ENCODE measurements around the gene FLNB. TPM values are rescaled to one million over a fixed set of nuclear protein-coding genes. Genes with fewer than 3 reads are reported as not detected.

Gene FLNB
- total and polyA plus RNA-seq, 2 of the 13 experiments (the other 11 are each of a cell fraction or from before 2014, with no cell fraction given), result 106 to 130 TPM

GRCh38 chr3:58101499-58102389 is 93.5 kb downstream of the FLNB start (continued):
- TF ChIP-seq, protein P1, sequence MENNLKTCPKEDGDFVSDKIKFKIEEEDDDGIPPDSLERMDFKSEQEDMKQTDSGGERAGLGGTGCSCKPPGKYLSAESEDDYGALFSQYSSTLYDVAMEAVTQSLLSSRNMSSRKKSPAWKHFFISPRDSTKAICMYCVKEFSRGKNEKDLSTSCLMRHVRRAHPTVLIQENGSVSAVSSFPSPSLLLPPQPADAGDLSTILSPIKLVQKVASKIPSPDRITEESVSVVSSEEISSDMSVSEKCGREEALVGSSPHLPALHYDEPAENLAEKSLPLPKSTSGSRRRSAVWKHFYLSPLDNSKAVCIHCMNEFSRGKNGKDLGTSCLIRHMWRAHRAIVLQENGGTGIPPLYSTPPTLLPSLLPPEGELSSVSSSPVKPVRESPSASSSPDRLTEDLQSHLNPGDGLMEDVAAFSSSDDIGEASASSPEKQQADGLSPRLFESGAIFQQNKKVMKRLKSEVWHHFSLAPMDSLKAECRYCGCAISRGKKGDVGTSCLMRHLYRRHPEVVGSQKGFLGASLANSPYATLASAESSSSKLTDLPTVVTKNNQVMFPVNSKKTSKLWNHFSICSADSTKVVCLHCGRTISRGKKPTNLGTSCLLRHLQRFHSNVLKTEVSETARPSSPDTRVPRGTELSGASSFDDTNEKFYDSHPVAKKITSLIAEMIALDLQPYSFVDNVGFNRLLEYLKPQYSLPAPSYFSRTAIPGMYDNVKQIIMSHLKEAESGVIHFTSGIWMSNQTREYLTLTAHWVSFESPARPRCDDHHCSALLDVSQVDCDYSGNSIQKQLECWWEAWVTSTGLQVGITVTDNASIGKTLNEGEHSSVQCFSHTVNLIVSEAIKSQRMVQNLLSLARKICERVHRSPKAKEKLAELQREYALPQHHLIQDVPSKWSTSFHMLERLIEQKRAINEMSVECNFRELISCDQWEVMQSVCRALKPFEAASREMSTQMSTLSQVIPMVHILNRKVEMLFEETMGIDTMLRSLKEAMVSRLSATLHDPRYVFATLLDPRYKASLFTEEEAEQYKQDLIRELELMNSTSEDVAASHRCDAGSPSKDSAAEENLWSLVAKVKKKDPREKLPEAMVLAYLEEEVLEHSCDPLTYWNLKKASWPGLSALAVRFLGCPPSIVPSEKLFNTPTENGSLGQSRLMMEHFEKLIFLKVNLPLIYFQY (CRISPR knock-in tag; IDR thresholded peaks at IDR 0.05; ENCODE audit: borderline replicate concordance), result peak; percentile 52; the same call in 1 of the 2 replicates
- TF ChIP-seq RAD21 (CRISPR knock-in tag; IDR thresholded peaks at IDR 0.05) (peak; percentile 43; the same call in 1 of the 2 replicates), ISL2 (CRISPR knock-in tag; IDR thresholded peaks at IDR 0.05) (peak; percentile 92), CCAR2 (optimal IDR thresholded peaks at IDR 0.05; ENCODE audit: low read depth, low read length) (no peak), BRD4 (CRISPR knock-in tag; IDR thresholded peaks at IDR 0.05) (peak; percentile 34; the same call in 1 of the 2 replicates), FOXK1 (CRISPR knock-in tag; IDR thresholded peaks at IDR 0.05; ENCODE audit: borderline replicate concordance, low read depth) (peak; percentile 73; the same call in 1 of the 2 replicates), SIX4 (CRISPR knock-in tag; IDR thresholded peaks at IDR 0.05) (peak; percentile 65; the same call in 1 of the 2 replicates), PAXIP1 (CRISPR knock-in tag; conservative IDR thresholded peaks at IDR 0.05) (peak; percentile 97), ZNF574 (CRISPR knock-in tag; IDR thresholded peaks at IDR 0.05) (peak; percentile 68), ATF7-NPFF (CRISPR knock-in tag; IDR thresholded peaks at IDR 0.05; ENCODE audit: low read depth) (no peak), ZNF614 (CRISPR knock-in tag; IDR thresholded peaks at IDR 0.05; ENCODE audit: borderline replicate concordance) (peak; percentile 60; the same call in 1 of the 2 replicates), CREBL2 (CRISPR knock-in tag; IDR thresholded peaks at IDR 0.05; ENCODE audit: borderline replicate concordance) (no peak), ZNF12 (CRISPR knock-in tag; IDR thresholded peaks at IDR 0.05) (peak; percentile 53; the same call in 1 of the 2 replicates), KAT8 (CRISPR knock-in tag; IDR thresholded peaks at IDR 0.05) (peak; percentile 66; the same call in 1 of the 2 replicates), ZNF766 (CRISPR knock-in tag; IDR thresholded peaks at IDR 0.05; ENCODE audit: borderline replicate concordance) (peak; percentile 42; the same call in 1 of the 2 replicates), SMAD3 (CRISPR knock-in tag; IDR thresholded peaks at IDR 0.05) (peak; percentile 89; the same call in 1 of the 2 replicates)
- TF ChIP-seq, protein P2, sequence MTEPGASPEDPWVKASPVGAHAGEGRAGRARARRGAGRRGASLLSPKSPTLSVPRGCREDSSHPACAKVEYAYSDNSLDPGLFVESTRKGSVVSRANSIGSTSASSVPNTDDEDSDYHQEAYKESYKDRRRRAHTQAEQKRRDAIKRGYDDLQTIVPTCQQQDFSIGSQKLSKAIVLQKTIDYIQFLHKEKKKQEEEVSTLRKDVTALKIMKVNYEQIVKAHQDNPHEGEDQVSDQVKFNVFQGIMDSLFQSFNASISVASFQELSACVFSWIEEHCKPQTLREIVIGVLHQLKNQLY (CRISPR knock-in tag; IDR thresholded peaks at IDR 0.05), result peak; percentile 82
